ENCODE measurements around the gene CSNK1A1. TPM values are rescaled to one million over a fixed set of nuclear protein-coding genes. Genes with fewer than 3 reads are reported as not detected.

CSNK1A1 gene
- polyA plus RNA-seq, 1 donor from 2014 or later: 217 TPM

DNA sequence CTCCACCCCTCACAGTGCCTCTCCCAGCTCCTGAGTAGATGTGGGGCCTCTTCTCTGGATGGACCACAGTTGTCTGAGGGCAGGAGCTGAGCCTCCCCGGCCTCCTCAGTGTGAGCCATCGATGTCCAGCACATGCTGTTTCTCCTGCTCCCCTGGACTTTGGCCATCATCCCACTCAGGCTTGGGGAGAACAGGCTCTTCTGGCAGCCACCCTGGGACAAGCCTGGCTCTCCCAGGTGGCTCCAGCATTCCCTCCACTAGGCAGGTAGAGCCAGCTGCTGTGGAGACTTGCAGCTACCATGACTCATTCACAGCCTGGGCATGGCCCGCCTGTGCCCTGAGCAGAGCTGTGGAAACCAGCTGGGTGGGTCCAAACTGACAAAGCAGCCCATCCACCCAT lies 77.0 kb downstream of the CSNK1A1 start:
- no peaks in the 10 kb centered on the region for H4K20me1 ChIP-seq (ENCODE audit: insufficient read depth)
- H3K36me3 ChIP-seq (ENCODE audit: insufficient read depth, low read length): no peaks in the 10 kb centered on the region
- H2AFZ ChIP-seq (ENCODE audit: low read depth, low read length): no peak overlapping the region
- H3K4me3 ChIP-seq (ENCODE audit: low read length): no peak overlapping the region
- no peak for TF ChIP-seq SMC3 (conservative IDR thresholded peaks at IDR 0.05; ENCODE audit: poor library complexity)
- TF ChIP-seq TAF1 (IDR thresholded peaks at IDR 0.05; ENCODE audit: low read depth): no peak
- TF ChIP-seq CTCF (IDR thresholded peaks at IDR 0.05; ENCODE audit: poor library complexity, severe bottlenecking): no peak
- TF ChIP-seq, protein P1, sequence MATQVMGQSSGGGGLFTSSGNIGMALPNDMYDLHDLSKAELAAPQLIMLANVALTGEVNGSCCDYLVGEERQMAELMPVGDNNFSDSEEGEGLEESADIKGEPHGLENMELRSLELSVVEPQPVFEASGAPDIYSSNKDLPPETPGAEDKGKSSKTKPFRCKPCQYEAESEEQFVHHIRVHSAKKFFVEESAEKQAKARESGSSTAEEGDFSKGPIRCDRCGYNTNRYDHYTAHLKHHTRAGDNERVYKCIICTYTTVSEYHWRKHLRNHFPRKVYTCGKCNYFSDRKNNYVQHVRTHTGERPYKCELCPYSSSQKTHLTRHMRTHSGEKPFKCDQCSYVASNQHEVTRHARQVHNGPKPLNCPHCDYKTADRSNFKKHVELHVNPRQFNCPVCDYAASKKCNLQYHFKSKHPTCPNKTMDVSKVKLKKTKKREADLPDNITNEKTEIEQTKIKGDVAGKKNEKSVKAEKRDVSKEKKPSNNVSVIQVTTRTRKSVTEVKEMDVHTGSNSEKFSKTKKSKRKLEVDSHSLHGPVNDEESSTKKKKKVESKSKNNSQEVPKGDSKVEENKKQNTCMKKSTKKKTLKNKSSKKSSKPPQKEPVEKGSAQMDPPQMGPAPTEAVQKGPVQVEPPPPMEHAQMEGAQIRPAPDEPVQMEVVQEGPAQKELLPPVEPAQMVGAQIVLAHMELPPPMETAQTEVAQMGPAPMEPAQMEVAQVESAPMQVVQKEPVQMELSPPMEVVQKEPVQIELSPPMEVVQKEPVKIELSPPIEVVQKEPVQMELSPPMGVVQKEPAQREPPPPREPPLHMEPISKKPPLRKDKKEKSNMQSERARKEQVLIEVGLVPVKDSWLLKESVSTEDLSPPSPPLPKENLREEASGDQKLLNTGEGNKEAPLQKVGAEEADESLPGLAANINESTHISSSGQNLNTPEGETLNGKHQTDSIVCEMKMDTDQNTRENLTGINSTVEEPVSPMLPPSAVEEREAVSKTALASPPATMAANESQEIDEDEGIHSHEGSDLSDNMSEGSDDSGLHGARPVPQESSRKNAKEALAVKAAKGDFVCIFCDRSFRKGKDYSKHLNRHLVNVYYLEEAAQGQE (IDR thresholded peaks at IDR 0.05; ENCODE audit: borderline replicate concordance): no peak
- TF ChIP-seq EP300 (conservative IDR thresholded peaks at IDR 0.05; ENCODE audit: poor library complexity, severe bottlenecking): no peak
- TF ChIP-seq EZH2 (IDR thresholded peaks at IDR 0.05; ENCODE audit: borderline replicate concordance, insufficient read depth, low read length, poor library complexity, severe bottlenecking): no peak
- H3K4me2 ChIP-seq (ENCODE audit: low read length): no peak overlapping the region
- H3K9me2 ChIP-seq (ENCODE audit: insufficient read depth, low read length): no peaks in the 10 kb centered on the region
- no peaks in the 10 kb centered on the region for H3F3A ChIP-seq (ENCODE audit: insufficient read depth, low read length, poor library complexity, severe bottlenecking)
- no peaks in the 10 kb centered on the region for H3K27me3 ChIP-seq (ENCODE audit: insufficient read depth, low read depth, low read length)
- H3K27ac ChIP-seq (ENCODE audit: low read length): no peak overlapping the region
- H3K9ac ChIP-seq (ENCODE audit: low read length): no peak overlapping the region
- H3K79me2 ChIP-seq (replicated peaks; ENCODE audit: insufficient read depth, low read length): no peaks in the 10 kb centered on the region
- H3K9me3 ChIP-seq (ENCODE audit: low read length): no peaks in the 10 kb centered on the region

- no peaks in the 10 kb centered on the region for H4K20me1 ChIP-seq (ENCODE audit: insufficient read depth)
- no peak overlapping the region for H3K9ac ChIP-seq (ENCODE audit: low read length)
- no peak overlapping the region for H3K4me2 ChIP-seq (ENCODE audit: low read length)
- H3K27me3 ChIP-seq (ENCODE audit: insufficient read depth, low read depth, low read length): no peaks in the 10 kb centered on the region
- no peak overlapping the region for H3K4me3 ChIP-seq (ENCODE audit: low read length)
- H3F3A ChIP-seq (ENCODE audit: insufficient read depth, low read length, poor library complexity, severe bottlenecking): no peaks in the 10 kb centered on the region
- H2AFZ ChIP-seq (ENCODE audit: low read depth, low read length): no peak overlapping the region
- no peak for TF ChIP-seq SMC3 (conservative IDR thresholded peaks at IDR 0.05; ENCODE audit: poor library complexity)
- TF ChIP-seq TAF1 (IDR thresholded peaks at IDR 0.05; ENCODE audit: low read depth): no peak
- TF ChIP-seq CTCF (IDR thresholded peaks at IDR 0.05; ENCODE audit: poor library complexity, severe bottlenecking): no peak
- no peak for TF ChIP-seq EZH2 (IDR thresholded peaks at IDR 0.05; ENCODE audit: borderline replicate concordance, insufficient read depth, low read length, poor library complexity, severe bottlenecking)
- no peak for TF ChIP-seq POLR2AphosphoS5 (IDR thresholded peaks at IDR 0.05)
- no peak for TF ChIP-seq RAD21 (conservative IDR thresholded peaks at IDR 0.05)
- no peak for TF ChIP-seq MXI1 (conservative IDR thresholded peaks at IDR 0.05; ENCODE audit: poor library complexity, severe bottlenecking)
- no peak for TF ChIP-seq EP300 (conservative IDR thresholded peaks at IDR 0.05; ENCODE audit: poor library complexity, severe bottlenecking)
- TF ChIP-seq, protein P1 (IDR thresholded peaks at IDR 0.05; ENCODE audit: borderline replicate concordance): no peak
- H3K36me3 ChIP-seq (ENCODE audit: insufficient read depth, low read length): no peaks in the 10 kb centered on the region
- no peaks in the 10 kb centered on the region for H3K9me2 ChIP-seq (ENCODE audit: insufficient read depth, low read length)
- H3K27ac ChIP-seq (ENCODE audit: low read length): no peak overlapping the region
- H3K79me2 ChIP-seq (replicated peaks; ENCODE audit: insufficient read depth, low read length): no peaks in the 10 kb centered on the region
- H3K9me3 ChIP-seq (ENCODE audit: low read length): no peaks in the 10 kb centered on the region
Observed at GRCh38 chr5:149473441-149473840, 77.8 kb downstream of the CSNK1A1 start.
